GF-D8 (cell line): ENCODE measurements around the gene LCE1F.

Experiments used
- DNase-seq: peaks from one replicate; lab custom pipeline; 2025; lab: John Stamatoyannopoulos, UW

The LCE1F gene, protein sequence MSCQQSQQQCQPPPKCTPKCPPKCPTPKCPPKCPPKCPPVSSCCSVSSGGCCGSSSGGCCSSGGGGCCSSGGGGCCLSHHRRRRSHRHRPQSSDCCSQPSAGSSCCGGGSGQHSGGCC

DNA sequence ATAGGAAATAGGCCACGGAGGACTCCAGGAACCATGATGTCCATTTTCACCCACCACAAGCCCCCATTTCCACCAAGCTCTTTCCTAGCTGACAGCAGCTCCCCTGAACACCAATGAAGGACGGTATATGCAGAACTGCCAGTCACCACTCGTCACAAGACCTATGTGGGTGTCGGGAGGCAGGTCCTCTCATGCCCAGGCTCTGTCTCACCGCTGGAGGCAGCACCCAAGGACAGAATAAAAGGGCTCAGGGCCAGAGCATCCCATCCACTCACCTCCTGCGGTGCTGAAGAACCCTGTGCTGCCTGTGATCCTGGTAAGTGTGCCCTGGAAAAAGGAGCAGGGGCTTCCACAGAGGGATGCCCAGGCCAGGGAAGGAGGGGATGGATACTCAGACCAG, at the start of gene LCE1F:
TSS of gene LCE1F (plus strand) at position 266 of the 400 bp plus-strand sequence. CDS start 1,232 bp downstream, outside the sequence.
- no peak for DNase-seq

DNA sequence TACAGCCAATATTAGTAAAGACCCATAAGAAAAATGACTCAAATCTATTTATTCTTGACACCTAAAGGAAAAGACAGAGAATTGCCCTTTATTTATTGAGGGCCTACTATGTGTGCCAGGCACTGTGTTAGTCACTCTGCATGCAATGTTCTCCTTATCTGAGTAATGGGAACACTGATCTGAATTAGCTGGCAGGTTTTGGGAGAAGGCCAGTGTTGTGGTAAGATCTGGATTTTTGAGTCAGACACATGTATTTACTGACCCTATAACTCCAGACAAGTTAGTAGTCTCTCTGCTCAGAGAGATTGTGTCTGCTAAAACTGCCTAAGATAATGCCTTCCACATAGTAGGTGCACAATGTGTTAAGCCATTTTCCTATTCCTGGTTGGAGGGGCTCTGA, 49.7 kb upstream of the LCE1F start:
- DNase-seq: no peak

DNA sequence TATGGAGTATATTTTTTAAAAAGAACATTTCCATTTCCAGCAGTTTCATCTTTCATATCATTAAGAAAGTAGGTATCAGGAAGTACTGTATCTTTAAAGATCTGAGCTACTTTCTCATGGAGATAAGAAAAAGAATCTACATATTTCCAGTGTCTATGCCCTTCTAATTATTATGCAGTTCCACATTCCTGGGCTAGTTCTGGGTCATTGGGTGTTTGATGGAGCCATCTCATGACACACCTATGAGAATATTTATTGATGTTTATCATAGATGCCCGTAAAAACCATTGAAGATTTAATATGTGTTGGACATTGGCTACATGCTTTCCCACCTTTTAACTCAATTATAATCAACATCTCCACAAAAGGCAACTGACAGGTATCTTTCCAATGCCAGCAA, 46.0 kb upstream of the LCE1F start:
- DNase-seq: no peak

DNA sequence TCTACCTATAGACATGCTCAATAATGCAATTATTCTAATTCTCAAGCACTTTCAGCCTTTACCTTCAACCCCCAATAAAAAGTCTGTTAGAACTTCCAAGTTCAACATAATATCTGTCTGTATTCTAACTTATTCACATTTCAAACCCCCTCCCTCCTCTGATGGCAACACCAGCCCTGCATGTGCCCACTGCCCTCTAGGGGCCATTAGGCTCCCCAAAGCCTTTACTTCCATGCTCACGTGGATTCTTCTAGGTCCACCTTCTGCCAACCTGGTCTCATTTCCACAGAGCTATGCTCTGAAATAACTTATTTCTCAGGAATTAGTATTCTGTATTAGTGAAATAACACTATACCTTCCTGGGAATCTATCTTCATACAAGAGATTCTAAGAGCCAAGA, 39.3 kb upstream of the LCE1F start:
- no peak for DNase-seq

DNA sequence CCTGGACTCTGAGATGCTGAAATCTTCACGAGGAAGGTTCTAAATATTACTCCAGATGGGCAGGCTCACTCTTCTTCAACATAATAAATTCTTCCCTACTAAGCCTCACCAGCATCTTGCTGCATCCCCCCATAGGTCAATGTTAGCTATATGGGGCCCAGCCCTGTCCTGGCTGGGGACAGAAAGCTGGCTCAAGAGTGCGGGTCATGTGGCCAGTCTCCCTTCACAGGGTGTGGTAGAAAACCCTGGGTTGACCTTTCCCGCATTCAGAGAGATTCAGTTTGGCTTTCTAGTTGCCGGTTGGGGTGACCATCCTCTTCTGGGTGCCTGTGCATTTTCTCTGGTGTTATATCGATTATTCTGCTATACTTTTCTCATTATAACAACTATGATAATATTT, 36.9 kb upstream of the LCE1F start:
- no peak for DNase-seq

DNA sequence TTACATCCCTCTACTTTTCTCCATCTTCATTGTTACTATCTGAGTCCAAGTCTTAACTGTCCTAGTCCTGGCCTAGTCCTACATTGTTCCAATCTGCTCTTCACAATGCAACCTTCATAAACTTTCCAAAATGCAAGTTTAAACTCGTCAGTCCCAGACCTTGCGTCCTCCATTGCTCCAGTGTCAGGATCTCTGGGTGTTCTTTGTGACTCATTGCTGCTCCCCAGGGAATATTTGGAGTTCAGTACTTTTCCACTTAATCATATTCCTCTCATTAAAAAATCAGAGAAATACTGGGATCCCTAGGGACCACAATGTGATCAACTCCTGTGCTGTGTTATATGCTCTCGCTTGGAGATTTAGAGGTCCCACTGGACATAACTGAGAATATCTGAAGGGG, 35.1 kb upstream of the LCE1F start:
- DNase-seq: no peak

DNA sequence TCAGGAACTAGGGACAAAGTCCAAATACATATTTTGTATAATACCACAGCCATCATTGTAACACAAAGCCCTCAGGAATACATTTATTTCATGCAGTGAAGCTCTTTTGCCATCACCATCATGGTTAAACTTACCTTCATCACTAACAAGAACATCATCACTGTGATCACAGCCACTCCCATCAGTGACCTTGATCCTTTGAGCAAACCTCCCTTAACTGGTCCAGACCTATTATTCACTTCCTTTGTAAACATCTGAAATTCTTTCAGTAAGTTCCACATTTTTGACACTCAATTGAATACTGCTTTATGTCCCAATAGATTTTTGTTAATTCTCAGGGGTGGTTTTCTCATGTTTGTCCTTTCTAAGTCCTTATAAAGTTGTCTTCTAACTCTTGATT, 33.3 kb upstream of the LCE1F start:
- DNase-seq: no peak

DNA sequence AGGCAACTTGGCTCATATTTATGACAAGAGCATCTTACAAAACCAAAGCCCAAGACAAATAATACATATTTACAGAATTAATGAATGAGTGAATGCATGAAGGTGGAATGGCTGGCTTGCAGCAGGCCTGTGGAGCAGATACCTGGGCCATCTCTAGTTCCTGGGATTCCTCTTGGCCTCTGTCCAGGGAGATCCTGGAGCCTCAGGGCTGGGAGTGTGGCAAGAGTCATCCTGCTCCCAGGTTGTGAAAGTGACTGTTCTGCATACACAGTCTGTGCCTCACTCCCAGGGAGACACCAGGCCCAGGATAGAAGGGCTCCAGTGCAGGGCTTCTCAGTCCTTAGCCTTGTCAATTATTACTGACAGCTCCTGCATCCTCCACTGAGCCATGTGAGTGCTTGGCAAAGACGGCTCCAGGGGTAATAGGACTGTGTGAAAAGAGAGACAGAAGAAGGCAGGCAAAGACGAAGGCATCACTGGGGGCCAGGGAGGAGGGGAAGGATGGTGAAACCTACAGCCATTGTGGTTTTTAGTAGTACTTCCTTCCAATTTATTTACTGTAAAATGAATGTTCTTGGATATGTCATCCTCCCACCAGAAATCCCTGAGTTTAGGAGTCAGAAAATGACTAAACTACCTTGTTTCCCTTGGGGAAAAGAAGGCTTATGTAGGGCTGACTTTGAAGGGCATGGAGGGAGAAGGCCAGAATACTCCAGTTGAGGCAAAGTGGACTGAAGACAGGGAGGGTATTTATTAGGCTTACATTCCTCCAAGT, 31.4 kb upstream of the LCE1F start:
- DNase-seq: no peak

DNA sequence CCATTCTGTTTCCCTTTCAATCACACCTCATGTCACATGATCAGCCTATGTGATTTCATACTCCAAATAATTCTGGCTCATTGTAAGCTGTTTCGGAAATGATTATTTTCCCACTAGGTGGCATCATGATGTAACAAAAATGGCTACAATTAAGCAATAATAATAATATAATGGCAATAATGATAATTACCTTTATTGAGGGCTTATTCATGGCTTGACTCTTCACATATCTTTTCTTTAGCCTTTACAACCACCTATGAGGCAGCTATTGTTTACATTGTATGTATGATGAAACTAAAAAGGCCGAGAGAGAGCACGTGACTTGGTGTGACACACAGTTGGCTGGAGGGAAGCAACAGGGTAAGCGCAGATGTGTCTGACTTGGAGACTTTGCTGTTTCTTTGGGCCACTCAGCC, 29.6 kb upstream of the LCE1F start:
- DNase-seq: no peak

DNA sequence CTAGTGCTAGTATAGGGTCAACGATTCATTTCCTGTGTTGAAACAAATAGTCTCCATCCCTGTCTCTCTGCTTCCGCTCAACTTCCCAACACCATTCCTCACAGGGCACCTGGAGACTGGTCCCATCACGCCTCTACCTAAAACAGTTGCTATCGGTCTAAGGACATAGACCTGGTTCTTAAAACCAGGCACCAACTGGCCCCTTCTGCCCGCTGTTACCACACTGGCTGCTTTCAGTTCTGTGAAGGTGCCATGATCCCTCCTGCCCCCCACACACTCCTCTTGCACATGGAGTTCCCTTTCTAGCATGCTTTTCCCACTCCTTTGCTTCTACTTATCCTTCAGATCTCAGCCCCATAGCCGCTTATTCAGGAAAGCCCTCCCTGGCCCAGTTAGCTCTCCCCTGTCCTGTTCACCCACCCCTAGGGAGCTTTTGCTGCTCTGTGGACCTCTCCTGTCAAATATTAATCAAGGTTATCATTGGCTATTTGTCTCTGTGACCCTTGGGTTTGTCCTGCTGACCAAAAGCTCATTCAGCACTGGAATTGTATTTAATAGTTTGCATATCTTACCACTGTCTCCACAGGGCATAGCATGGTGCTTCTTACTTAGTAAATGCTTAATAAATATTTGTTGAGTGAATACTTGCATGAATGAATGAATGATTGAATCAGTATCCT, 29.0 kb upstream of the LCE1F start:
- DNase-seq: no peak

DNA sequence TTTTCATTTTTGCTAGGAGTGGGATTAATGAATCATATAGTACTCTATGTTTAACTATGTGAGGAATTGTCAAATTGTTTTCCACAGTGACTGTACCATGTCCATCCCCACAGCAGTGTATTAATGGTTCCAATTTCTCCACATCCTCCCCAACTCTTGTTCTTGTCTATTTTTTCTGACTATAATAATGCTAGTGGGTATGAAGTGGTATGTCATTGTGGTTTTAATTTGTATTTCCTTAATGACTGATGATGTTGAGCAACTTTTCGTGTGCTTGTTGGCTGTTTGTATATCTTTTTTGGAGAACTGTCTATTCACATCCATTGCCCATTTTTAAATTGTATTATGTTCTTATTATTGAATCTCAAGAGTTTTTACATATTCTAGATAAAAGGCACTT, 27.1 kb upstream of the LCE1F start:
- no peak for DNase-seq

DNA sequence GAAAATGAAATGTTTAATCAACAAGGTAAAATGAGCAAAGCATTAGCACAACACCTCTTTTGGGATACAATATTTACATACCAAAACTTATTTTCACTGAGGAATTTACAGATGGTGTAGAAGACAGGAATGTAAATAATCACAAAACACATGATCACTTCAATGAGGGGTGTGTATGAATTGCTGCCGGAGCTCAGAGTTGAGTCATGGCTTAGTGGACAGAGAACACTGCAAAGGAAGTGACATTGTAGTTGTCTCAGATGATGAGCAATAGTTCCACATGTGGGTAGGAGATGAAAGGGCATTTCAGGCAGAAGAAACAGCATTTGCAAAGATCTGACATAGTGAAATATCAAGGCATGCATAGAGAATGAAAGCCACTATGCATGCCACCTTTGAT, 22.7 kb upstream of the LCE1F start:
- DNase-seq: no peak

DNA sequence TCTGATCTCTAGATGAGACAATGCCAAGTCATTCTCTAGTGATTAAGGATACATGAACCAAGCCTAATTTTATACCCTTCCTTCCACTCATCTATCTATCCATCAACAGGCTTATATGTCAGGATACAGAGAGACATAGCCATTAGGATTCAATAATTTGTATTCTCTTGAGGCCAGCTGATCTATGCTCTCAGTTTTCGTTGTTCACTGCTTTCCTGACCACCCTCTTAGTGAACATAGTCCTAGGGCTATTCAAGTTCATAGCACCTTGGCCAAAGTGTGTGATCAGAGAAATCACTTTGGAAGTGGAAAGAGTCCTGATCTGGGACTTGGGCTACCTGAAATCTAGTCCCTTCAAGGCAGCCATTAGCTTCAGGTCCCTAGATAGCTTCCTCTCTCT, 21.4 kb upstream of the LCE1F start:
- no peak for DNase-seq

DNA sequence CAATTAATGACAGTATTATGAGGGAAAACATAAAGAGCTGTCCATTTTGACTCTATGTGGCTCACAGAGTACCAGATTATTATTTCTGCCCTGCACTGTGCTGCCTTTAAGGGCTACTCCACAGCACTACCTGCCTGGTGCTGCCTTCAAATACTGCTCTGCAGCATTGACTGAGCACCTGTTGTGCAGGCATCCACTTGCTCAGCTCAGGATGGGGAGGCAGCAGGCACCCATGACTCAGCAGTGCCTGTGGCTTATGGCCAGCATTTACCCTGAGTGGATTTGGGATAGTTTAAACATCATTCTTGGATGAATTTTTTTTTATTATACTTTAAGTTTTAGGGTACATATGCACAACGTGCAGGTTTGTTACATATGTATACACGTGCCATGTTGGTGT, 18.1 kb upstream of the LCE1F start:
- DNase-seq: no peak

DNA sequence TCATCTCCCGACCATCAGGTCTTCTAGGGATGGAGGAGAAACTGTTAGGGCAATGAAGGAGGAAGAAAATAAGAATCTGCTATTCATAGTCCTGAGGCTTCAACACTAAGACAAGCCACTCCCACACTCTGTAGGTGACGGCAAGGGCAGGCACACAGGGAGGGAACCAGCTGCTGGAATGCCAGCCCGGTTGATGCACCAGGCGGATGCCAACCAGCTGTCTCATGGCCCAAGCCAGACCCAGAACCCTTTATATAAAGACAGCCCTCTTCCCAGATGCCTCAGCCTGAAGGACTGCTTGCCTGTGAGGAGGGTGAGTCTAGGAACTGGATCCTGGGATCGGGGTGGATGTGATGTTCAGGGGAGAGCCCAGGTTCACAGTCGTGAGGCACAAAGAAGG, 17.2 kb upstream of the LCE1F start, which contains the start of gene KPRP:
TSS of gene KPRP (plus strand) at position 279 of the 400 bp plus-strand sequence. CDS start 1,564 bp downstream, outside the sequence.
- no peak for DNase-seq

DNA sequence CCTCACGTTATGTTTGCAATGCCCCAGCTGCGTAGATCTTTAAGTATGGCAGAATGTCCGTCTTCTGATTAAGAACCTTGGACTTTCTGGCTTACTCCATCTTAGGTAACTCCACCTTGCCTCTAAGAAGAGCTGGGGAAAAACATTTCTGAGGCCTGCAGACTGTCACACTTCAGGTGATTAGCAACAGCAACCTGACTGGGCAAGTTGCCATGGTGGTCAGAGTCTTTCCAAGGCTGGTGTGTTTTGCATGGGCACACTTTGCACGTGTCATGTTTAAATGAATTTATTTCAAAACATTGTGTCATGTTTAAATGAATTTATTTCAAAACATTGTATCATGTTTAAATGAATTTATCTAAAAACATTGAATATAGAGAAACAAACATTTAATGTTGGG, 16.3 kb upstream of the LCE1F start:
- no peak for DNase-seq

DNA sequence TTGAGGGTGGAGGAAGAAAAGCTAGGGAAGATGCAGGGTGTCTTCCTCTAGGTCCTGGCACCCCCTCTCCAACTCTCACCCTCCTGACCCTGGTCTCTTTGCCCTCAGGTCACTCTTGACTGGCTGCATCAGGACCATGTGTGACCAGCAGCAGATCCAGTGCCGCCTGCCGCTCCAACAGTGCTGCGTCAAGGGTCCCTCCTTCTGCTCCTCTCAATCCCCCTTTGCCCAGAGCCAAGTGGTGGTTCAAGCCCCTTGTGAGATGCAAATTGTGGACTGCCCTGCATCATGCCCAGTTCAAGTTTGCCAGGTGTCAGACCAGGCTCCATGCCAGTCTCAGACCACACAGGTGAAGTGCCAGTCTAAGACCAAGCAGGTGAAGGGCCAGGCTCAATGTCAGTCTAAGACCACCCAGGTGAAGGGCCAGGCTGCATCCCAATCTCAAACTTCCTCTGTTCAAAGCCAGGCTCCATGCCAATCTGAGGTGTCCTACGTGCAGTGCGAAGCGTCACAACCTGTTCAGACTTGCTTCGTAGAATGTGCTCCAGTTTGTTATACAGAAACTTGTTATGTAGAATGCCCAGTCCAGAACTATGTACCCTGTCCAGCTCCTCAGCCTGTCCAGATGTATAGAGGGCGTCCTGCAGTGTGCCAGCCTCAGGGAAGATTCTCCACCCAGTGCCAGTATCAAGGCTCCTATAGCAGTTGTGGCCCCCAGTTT, 15.3 kb upstream of the LCE1F start:
- no peak for DNase-seq

DNA sequence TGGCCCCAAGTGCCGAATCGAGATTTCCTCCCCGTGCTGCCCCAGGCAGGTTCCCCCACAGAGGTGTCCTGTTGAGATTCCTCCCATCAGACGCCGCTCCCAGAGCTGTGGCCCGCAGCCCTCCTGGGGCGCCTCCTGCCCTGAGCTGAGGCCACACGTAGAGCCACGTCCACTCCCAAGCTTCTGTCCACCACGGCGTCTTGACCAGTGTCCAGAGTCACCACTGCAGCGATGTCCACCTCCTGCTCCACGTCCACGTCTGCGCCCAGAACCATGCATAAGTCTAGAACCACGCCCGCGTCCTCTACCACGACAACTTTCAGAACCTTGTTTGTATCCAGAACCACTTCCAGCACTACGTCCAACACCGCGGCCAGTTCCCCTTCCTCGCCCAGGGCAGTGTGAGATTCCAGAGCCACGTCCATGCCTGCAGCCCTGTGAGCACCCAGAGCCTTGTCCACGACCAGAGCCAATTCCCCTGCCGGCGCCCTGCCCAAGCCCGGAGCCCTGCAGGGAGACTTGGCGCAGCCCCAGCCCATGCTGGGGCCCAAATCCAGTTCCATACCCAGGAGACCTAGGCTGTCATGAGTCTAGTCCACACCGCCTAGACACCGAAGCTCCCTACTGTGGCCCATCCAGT, 14.3 kb upstream of the LCE1F start:
- no peak for DNase-seq

DNA sequence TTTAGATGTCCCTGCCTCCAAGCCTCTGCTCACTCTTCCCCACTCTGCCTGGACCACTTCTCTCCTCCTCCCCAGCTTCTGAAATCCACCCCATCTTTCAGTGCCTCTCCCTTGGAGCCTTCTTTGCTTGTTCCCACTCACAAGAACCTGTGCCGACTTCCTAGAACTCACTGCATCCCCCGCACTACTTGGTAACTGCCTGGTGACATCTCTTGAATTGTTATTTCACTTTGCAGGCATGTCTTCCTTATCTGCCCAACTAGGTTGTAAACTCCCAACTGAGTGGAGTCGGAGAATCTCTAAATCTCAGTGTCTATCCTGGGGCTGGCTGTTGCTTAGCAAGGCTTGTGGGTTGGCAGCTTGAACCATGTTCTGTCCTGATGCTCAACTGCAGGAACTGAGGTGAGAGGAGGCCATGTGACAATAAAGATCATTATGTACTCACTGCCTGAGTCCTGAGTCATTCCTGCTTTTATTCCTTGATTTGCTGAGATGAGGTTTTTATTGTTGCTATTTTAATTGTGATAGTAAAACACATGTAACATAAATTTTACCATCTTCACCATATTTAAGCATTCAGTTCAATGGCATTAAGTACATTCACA, 13.2 kb upstream of the LCE1F start:
- DNase-seq: no peak

DNA sequence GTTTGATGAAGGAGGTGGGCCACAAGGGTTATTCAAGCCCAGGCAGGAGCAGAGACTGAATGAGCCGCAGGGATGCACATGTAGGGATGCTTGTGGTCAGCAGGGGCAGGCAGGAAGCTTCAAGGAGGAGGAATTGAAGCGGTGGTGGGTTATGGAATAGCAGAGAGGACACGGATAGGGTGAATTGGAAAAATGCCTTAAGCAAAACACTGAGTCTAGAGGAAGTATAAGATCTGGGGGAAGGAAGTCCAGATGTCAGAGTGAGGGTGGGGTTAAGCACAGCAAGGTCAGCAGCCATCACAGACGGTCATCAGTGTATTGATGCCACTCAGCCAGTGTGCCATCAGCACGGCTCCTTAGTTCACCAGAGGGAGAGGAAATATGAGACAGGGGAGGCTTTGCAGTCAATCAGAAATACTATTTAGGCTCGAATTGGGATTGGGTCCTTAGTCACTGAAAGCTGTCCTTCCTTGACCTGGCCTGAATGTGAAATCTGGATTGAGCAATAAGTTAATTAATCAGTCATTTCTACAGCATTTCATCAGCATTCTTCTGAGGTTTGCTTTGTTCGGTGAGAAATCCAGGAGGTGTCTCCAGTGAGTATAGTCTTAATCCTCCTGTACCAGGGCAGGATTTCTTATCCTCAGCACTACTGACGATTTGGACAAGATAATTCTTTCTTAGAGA, 6.0 kb upstream of the LCE1F start:
- no peak for DNase-seq

DNA sequence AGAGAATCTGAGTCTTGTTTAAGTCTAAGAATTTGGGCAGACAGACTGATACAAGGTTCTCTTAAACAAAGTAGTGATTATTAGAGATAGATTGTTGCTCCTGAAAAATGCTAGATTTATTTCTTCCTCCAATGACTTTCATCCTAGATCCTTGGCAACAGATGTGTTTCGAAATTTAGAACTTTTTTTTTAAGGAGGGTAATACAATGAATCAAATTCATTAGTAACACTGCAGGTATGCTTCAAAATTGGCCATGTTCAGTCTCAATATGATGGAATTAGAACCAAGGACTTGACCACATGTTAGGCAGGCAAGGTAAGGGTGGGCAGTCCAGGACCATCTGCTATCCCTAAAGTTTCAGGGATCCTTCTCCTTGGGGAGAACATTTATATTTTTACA, 4.5 kb upstream of the LCE1F start:
- DNase-seq: no peak
